ENCODE data around the gene LRRC75A.
A peak's percentile ranks its signal among the peaks of the same experiment; 100 is the strongest.
"Not testable (repeated sequence)": the region's sequence is repeated elsewhere in the genome, so short reads cannot be mapped to it uniquely, and the experiment has no call there.

The LRRC75A gene

GRCh38 chr17:16491703-16492612 lies at the start of gene LRRC75A:
LRRC75A (minus strand) TSS chr17:16492193; CDS start chr17:16491990, 203 bp downstream.
- peak; percentile 11 to 48 (median 11) for DNase-seq (ENCODE audit: low read depth in 3 of 3)

GRCh38 chr17:16537130-16537458 lies 45.1 kb upstream of the LRRC75A start:
- no peak for DNase-seq (ENCODE audit: low read depth in 3 of 3)

- no peak for DNase-seq (ENCODE audit: low read depth in 3 of 3)
These were observed 42.2 kb upstream of the LRRC75A start for GRCh38 chr17:16534236-16534635.

GRCh38 chr17:16529906-16530305 lies 37.9 kb upstream of the LRRC75A start:
- DNase-seq (ENCODE audit: low read depth in 3 of 3): no peak

GRCh38 chr17:16527298-16527697 lies 35.3 kb upstream of the LRRC75A start:
- DNase-seq (ENCODE audit: low read depth in 3 of 3): no peak

- not testable (repeated sequence) for DNase-seq (ENCODE audit: low read depth in 3 of 3)
These were observed 33.6 kb upstream of the LRRC75A start for GRCh38 chr17:16525556-16525955.

- peak; percentile 38 to 49 (median 43) for DNase-seq (ENCODE audit: low read depth in 3 of 3)
These were observed 29.2 kb upstream of the LRRC75A start for GRCh38 chr17:16521070-16521727.

GRCh38 chr17:16519021-16519420 lies 27.0 kb upstream of the LRRC75A start:
- DNase-seq (ENCODE audit: low read depth in 3 of 3): no peak

GRCh38 chr17:16517477-16517876 lies 25.5 kb upstream of the LRRC75A start:
- no peak for DNase-seq (ENCODE audit: low read depth in 3 of 3)

- no peak for DNase-seq (ENCODE audit: low read depth in 3 of 3)
These were observed 24.6 kb upstream of the LRRC75A start for GRCh38 chr17:16516594-16517051.

GRCh38 chr17:16515933-16516332 lies 23.9 kb upstream of the LRRC75A start:
- DNase-seq (ENCODE audit: low read depth in 3 of 3): no peak

- DNase-seq (ENCODE audit: low read depth in 3 of 3): no peak
These were observed 21.9 kb upstream of the LRRC75A start for GRCh38 chr17:16513873-16514272.

GRCh38 chr17:16512011-16512410 lies 20.0 kb upstream of the LRRC75A start:
- DNase-seq (ENCODE audit: low read depth in 3 of 3): no peak

- no peak for DNase-seq (ENCODE audit: low read depth in 3 of 3)
These were observed 19.6 kb upstream of the LRRC75A start for GRCh38 chr17:16511593-16511992.

- DNase-seq (ENCODE audit: low read depth in 3 of 3): no peak
These were observed 16.0 kb upstream of the LRRC75A start for GRCh38 chr17:16507918-16508533.

GRCh38 chr17:16506188-16506587 lies 14.2 kb upstream of the LRRC75A start:
- DNase-seq (ENCODE audit: low read depth in 3 of 3): no peak

- DNase-seq (ENCODE audit: low read depth in 3 of 3): no peak
These were observed 13.0 kb upstream of the LRRC75A start for GRCh38 chr17:16504984-16505383.

- DNase-seq (ENCODE audit: low read depth in 3 of 3): no peak
These were observed 5.0 kb upstream of the LRRC75A start for GRCh38 chr17:16496820-16497489.

- no peak for DNase-seq (ENCODE audit: low read depth in 3 of 3)
These were observed 4.2 kb upstream of the LRRC75A start for GRCh38 chr17:16495980-16496819.

GRCh38 chr17:16495561-16495960 lies 3.6 kb upstream of the LRRC75A start:
- DNase-seq (ENCODE audit: low read depth in 3 of 3): no peak

GRCh38 chr17:16494059-16494458 lies 2.1 kb upstream of the LRRC75A start:
- DNase-seq (ENCODE audit: low read depth in 3 of 3): no peak
